Measurements from ENCODE around the gene RGS13. TPM values are rescaled to one million over a fixed set of nuclear protein-coding genes. Genes with fewer than 3 reads are reported as not detected.

RGS13 gene
- total and polyA plus RNA-seq, 2 experiments from 2014 or later = not detected

DNA sequence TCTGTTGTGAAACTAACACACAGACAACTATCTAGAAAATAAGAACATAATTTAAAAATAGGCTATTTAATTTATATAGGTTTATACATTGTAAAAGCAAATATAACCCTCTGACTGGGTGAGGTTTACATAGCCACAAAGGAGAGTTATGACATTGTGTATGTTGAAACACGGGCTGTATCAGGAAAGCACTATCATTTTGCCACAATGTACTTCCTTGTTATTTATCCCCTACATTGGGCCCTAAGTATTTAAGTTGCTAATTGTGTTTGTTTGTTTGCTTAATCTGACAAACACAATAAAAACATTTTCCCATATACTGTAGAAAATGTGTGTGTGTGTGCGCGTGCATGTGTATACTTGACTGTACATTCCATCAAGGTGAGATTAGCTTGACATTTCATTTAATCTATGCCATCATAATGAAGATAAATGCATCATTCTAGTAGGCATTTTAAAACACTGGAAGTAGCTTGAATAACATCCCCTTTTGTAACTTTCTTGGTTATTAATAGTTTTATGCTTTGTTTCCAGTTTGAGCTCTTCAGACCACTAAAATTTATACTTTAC, 72.1 kb downstream of the RGS13 start:
- no peaks in the 10 kb centered on the region for H3K36me3 Mint-ChIP-seq (ENCODE audit: low read depth)
- H3K27ac Mint-ChIP-seq = no peak overlapping the region
- Histone ChIP-seq H3K9me2 (ENCODE audit: insufficient read depth) (no peaks in the 10 kb centered on the region), H3K27me3 (ENCODE audit: insufficient read depth) (no peaks in the 10 kb centered on the region), H3K4me1 (ENCODE audit: insufficient read depth) (no peaks in the 10 kb centered on the region), H3K36me3 (ENCODE audit: insufficient read depth) (no peaks in the 10 kb centered on the region), H3K4me2 (no peak overlapping the region), H4K20me1 (replicated peaks; ENCODE audit: insufficient read depth) (no peaks in the 10 kb centered on the region), H3K79me2 (replicated peaks; ENCODE audit: insufficient read depth) (no peaks in the 10 kb centered on the region), H2AFZ (no peak overlapping the region), H3F3A (replicated peaks; ENCODE audit: low read depth) (no peaks in the 10 kb centered on the region), H3K4me3 (no peak overlapping the region), H3K27ac (ENCODE audit: low read depth) (no peak overlapping the region)
- H3K4me1 Mint-ChIP-seq = no peaks in the 10 kb centered on the region
- no peak for DNase-seq (ENCODE audit: low spot score)
- TF ChIP-seq ZNF331 (CRISPR knock-in tag; IDR thresholded peaks at IDR 0.05; ENCODE audit: low read depth) (no peak), EZH2phosphoT487 (IDR thresholded peaks at IDR 0.05; ENCODE audit: unreplicated experiment) (no peak), CREB1 (CRISPR knock-in tag; IDR thresholded peaks at IDR 0.05; ENCODE audit: low read depth) (no peak), STAT1 (IDR thresholded peaks at IDR 0.05; ENCODE audit: unreplicated experiment) (no peak), ZNF114 (CRISPR knock-in tag; IDR thresholded peaks at IDR 0.05) (no peak), EZH2 (IDR thresholded peaks at IDR 0.05; ENCODE audit: low read depth, unreplicated experiment) (no peak), NANOG (IDR thresholded peaks at IDR 0.05; ENCODE audit: borderline replicate concordance) (no peak), JUNB (IDR thresholded peaks at IDR 0.05; ENCODE audit: unreplicated experiment) (no peak), POLR2AphosphoS5 (IDR thresholded peaks at IDR 0.05; ENCODE audit: low read depth) (no peak)
- TF ChIP-seq, protein P1, sequence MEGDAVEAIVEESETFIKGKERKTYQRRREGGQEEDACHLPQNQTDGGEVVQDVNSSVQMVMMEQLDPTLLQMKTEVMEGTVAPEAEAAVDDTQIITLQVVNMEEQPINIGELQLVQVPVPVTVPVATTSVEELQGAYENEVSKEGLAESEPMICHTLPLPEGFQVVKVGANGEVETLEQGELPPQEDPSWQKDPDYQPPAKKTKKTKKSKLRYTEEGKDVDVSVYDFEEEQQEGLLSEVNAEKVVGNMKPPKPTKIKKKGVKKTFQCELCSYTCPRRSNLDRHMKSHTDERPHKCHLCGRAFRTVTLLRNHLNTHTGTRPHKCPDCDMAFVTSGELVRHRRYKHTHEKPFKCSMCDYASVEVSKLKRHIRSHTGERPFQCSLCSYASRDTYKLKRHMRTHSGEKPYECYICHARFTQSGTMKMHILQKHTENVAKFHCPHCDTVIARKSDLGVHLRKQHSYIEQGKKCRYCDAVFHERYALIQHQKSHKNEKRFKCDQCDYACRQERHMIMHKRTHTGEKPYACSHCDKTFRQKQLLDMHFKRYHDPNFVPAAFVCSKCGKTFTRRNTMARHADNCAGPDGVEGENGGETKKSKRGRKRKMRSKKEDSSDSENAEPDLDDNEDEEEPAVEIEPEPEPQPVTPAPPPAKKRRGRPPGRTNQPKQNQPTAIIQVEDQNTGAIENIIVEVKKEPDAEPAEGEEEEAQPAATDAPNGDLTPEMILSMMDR (conservative IDR thresholded peaks at IDR 0.05; ENCODE audit: low read depth in 2 of 2) = no peak
- TF ChIP-seq, protein P2, sequence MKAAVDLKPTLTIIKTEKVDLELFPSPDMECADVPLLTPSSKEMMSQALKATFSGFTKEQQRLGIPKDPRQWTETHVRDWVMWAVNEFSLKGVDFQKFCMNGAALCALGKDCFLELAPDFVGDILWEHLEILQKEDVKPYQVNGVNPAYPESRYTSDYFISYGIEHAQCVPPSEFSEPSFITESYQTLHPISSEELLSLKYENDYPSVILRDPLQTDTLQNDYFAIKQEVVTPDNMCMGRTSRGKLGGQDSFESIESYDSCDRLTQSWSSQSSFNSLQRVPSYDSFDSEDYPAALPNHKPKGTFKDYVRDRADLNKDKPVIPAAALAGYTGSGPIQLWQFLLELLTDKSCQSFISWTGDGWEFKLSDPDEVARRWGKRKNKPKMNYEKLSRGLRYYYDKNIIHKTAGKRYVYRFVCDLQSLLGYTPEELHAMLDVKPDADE (IDR thresholded peaks at IDR 0.05) = no peak
- TF ChIP-seq, protein P3, sequence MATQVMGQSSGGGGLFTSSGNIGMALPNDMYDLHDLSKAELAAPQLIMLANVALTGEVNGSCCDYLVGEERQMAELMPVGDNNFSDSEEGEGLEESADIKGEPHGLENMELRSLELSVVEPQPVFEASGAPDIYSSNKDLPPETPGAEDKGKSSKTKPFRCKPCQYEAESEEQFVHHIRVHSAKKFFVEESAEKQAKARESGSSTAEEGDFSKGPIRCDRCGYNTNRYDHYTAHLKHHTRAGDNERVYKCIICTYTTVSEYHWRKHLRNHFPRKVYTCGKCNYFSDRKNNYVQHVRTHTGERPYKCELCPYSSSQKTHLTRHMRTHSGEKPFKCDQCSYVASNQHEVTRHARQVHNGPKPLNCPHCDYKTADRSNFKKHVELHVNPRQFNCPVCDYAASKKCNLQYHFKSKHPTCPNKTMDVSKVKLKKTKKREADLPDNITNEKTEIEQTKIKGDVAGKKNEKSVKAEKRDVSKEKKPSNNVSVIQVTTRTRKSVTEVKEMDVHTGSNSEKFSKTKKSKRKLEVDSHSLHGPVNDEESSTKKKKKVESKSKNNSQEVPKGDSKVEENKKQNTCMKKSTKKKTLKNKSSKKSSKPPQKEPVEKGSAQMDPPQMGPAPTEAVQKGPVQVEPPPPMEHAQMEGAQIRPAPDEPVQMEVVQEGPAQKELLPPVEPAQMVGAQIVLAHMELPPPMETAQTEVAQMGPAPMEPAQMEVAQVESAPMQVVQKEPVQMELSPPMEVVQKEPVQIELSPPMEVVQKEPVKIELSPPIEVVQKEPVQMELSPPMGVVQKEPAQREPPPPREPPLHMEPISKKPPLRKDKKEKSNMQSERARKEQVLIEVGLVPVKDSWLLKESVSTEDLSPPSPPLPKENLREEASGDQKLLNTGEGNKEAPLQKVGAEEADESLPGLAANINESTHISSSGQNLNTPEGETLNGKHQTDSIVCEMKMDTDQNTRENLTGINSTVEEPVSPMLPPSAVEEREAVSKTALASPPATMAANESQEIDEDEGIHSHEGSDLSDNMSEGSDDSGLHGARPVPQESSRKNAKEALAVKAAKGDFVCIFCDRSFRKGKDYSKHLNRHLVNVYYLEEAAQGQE (IDR thresholded peaks at IDR 0.05; ENCODE audit: unreplicated experiment) = no peak
- no peaks in the 10 kb centered on the region for H3K27me3 Mint-ChIP-seq (ENCODE audit: insufficient read depth, low read depth, poor library complexity)
- no peaks in the 10 kb centered on the region; the same call in 2 of the 3 replicates for H3K9me3 Mint-ChIP-seq
- ATAC-seq = no peak
- H3K4me3 Mint-ChIP-seq = no peak overlapping the region
